HG02870 (cell line): Measurements from ENCODE around the gene WIPF1.
A peak's percentile ranks its signal among the peaks of the same experiment; 100 is the strongest.

ENCODE experiments used
- ATAC-seq: cut with Tn5 transposase; IDR thresholded peaks from one replicate; pipeline ENCODE4 v1.9.1; 2021; ENCODE audit warnings: mild to moderate bottlenecking, moderate library complexity; ENCODE audit not compliant: unreplicated experiment

Gene WIPF1, protein sequence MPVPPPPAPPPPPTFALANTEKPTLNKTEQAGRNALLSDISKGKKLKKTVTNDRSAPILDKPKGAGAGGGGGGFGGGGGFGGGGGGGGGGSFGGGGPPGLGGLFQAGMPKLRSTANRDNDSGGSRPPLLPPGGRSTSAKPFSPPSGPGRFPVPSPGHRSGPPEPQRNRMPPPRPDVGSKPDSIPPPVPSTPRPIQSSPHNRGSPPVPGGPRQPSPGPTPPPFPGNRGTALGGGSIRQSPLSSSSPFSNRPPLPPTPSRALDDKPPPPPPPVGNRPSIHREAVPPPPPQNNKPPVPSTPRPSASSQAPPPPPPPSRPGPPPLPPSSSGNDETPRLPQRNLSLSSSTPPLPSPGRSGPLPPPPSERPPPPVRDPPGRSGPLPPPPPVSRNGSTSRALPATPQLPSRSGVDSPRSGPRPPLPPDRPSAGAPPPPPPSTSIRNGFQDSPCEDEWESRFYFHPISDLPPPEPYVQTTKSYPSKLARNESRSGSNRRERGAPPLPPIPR

DNA sequence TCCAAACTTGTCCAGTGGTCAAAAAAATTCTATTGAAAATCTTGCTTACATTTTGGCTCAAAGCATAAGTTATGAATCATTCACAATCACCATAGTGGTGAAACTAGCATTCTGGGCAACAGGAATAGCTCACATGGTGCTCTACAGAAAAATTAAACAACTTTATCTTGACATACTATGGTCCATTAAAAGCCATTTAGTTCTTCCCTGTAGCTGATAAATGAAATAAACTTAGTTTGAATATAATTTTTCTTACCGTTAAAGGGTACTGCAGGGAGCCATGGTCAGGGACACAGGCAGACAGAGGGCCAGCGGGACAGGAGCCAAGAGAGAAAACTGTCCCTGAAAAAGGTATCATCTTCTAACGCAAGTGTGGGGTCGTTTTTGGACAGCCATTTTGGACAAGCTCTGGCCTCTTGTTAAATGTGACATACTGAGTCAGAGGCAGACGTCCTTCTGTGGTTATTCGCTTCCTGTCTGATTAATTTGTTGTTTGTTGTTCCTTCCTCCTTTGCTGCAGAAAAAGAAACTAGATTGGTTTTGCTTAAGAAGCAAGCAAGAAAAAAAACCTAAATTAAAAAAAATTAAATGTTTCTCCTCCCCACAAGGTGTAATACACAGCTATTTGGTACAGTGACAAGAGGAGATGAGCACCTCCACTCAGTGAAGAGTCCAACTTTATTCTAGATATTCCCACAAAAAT is at the start of gene WIPF1:
Gene WIPF1 (minus strand): TSS at position 460 of the 703 bp plus-strand sequence. CDS start 12,231 bp downstream, outside the sequence.
- peak; percentile 42 for ATAC-seq

DNA sequence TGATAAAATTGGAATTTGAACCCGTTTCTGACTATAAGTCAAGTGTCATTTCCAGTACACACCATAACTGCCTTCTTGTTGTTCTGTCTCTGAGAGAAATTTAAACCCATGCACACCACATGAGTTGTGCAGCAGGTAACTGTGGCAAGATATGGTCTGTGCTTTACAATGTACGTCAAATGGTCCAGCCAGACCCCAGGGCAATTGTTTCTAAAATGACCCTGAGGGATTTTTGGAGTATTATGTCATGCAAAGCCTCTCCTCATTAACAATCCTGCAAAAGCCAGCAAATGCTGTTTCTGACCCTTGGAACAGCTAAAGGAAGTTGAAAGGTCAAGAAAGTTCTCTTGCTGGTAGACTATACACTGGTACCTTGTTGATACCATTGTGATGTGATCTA is 47.7 kb upstream of the WIPF1 start:
- ATAC-seq, result no peak

DNA sequence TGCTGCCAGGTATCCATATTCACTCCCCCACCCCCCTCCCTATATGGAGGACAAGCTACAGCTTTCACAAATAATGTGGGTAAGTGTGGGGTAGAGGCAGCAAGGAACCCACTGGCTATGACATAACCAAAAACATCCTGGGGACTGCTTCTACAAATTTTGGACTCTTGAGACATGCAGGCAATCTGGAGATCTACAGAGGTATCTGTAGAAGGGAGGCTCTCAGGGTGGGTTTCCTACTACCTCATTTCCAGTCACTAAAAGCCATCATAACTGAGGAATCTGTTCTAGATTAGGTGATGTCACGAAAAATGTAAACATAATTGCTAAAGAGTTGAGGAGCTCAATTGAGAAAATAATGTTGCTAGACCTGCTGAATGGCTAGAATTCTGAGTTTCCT is 46.8 kb upstream of the WIPF1 start:
- no peak for ATAC-seq

DNA sequence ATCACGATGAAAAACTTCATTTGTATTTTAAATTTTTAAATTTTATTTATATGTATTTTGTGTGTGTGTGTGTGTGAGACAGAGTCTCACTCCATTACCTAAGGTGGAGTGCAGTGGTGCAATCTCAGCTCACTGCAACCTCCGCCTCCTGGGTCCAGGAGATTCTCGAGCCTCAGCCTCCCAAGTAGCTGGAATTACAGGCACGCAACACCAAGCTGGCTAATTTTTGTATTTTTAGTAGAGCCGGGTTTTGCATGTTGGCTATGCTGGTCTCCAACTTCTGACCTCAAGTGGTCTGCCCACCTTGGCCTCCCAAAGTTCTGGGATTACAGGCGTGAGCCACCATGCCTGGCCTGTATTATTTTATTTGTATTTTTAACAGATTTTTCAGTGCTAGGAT is 45.8 kb upstream of the WIPF1 start:
- no peak for ATAC-seq

DNA sequence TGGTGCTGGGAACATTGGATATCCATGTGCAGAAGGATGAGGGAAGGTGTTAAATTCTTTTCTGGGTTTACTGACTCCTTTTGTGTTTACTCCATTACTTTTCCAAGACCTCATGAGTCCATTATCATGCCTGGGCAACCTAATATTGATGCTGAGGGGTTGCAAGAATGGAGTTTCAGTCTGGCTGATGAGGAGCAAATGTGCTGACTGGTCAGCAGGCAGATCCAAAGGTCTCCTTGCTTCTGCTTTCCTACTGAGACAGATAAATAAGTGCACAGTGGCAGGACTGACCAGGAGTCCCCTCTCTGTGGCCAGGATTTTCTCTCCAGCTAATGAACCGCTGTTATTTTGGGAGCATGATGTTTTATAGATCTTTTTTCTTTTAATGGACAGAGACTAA is 43.6 kb upstream of the WIPF1 start:
- ATAC-seq, result no peak

DNA sequence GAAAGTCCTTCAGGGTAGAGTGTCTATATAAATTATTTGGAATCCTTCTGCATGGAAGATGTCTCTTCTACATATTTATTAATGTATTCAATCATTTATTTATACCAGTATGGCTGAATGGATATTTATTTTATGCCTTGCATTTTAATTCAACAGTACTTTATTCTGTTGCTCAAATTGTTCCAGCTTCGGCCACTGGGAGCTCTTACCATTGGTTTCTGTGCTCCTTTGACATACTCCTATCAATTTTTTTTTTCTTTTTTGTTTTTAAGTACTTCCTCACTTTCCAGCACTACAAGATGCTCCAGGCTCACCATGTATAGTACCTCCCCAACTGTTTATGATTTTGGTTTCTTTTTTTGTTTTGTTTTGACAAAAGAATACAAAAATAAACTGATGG is 39.4 kb upstream of the WIPF1 start:
- ATAC-seq, result no peak

DNA sequence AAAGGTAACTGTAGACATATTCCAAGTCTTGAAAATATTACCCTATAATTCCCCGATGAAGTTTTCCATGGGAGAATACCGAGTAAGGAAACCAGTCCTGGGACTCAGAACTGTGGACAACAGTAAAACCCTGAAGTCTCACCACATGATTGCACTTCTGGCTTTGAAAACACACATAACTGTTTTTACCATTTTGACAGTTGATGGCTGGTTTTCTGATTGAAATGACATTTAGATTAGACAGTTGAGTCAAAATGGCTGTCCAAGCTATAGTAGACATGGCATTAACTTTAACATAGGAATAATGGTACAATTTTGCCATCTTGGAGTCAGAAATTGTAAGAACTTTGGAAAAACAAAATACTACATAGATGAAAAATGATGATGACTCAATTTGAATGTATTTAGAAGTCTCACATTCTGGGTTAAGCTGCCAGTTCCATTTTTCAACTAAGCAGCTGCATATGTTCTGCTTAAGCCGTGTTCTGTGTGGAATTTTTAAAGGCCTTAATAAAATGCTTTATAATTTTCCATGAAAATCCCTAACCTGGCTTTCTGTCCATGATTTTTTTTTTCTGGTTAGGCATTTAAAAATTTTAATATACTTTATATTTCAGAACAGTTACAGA is 38.3 kb upstream of the WIPF1 start:
- no peak for ATAC-seq

DNA sequence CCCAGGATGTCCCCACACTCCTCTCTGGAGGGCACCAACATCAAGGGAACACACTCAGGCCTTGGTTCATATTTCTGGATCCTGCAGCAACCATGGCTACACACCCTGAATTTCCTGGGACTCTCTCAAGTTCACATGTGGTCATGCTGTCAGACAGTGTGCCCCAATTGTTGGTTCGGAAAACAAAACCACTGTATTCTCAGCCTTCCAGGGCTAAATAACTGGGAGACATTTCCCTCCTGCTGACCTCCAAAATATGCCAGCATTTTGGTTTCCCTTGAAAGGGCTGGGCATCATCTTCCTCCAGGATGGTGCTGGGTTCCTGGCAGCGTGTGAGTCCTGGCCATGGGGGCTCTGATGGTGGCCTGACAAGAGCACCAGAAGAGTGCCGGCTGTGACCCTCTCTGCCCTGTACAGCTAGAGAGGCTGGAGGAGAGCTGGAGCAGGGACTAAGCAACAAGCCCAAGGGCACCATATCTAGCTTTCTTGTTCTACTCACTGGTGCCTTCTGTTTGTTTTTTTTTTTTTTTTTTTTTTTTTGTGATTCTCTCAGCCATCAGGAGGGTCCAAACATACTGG is 37.5 kb upstream of the WIPF1 start:
- ATAC-seq, result no peak

DNA sequence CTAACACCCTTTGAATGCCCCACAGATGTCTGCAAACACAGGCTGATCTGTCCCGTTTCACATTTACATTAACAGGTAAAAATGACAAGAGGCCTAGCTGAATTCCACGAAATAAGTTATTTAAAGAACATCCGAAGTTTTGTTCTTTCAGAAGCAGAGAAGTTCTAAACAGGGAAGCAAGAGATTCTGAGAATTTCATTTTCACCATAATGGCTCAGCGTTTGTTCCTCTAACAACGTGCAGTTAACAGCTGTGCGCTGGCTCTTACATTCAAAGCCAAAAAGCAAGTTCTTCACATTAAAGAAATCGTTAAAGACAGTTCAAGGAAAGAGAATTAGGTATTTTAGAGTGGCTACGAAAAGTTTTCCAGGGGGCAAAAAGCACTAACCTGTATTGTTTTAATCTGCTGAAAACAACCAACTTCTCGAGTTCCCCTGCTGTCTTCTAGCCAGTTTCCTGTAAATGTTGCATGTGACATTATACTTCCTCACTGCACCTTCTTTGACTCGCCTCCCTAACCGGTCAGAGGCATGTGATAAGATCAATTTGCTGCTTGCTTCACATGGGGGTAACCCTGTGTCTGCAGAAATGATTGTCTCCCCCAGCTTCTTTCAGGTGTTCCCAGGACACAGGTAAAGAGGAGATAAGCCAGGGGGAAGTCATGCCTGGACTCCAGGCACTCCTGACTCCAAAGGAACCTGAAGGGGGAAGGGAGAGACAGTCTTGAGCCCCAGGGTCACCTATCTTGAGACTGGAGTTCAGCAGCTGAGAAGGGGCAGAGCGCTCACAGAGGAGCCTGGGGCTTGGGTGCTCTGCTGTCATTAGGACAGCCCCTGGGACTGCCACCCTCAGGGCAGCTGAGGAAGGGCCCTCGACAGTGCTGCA is 36.8 kb upstream of the WIPF1 start:
- peak; percentile 54 for ATAC-seq

DNA sequence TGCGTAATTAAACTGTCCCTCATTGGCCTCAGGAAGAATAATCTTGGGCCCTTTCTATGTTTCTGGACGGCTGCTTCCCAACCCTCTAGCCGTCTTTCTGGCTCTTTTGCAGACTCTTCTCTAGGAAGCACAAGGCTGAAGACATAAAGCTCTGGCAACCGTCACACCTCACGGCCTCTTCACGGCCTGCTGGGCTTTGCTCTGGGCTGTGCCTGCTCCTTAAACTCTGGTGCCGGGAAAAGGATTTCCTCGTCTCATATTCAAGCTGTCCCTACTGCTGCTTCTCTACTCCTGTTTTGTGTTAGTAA is 36.0 kb upstream of the WIPF1 start:
- no peak for ATAC-seq

DNA sequence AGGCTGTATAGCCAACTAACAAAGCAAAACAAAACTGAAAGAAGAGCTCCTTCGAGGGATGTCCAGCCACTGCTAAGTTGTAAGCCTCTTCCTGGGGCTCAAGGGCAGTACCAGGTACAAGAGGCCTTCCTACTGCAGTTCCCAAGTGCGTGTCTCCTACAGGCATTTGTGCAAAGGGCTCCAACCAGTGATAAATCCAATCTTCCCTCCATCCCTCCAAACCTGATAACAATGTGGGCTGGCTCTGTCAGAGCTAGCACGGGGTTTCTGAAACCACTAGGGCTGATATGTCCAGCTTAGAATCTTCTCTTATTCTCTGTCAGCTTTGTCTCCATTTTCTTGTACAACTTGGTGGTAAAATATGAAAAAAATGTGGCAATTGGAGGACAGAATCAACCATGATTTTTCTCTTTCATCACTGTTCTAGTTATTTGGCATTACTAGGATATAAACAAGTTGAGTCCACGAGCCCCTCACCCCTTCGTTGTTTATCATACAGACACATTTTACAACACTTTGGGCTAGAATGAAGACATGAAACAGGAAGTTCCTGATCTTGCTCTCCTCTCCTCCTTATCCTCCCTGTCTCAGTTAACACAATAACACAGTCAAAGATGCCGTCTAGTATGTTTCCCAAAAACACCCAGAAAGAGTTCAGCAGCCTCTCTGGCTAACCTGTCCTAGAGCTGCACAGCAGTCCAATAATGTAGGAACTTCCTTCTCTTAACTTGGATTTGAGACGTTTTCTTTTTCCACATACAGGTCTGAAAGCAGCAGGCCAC is 35.4 kb upstream of the WIPF1 start:
- no peak for ATAC-seq

DNA sequence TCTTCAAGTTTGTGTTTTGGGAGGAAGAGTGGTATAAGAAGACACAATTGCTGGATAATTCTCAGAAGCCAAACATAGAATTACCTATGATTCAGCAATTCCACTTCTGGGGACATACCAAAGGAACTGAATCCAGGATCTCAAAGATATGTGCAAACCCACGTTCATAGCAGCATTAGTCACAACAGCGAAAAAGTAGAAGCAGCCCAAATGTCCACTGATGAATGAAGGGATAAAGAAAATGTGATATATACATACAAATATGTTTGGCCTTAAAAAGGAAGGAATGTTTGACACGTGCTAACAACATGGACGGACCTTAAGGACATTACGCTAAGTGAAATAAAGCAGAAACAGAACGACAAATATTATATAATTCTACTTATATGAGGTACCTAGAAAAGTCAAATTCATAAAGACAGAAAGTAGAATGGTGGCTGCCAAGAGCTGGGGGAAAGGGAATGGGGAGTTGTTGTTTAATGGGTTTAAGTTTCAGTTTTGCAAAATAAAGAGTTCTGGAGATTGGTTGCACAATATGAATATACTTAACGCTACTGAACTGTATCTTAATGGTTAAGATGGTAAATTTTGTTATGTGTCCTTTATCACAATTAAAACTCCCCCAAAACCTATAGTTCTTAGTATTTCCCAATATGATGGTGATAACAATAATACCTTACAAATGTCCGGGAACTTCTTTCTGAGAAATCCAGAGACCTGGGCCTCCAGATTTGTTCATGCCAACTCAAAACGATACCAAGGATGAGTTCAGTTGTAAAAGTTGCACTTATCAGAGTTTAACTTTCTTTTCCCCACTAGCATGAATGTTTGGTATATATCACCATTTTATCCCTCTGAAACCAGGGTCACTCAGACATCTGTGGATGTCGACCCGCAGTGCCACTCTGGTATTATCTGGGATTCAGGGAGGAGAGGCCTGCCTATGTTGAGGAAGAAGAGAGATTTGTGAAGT is 33.7 kb upstream of the WIPF1 start:
- no peak for ATAC-seq

DNA sequence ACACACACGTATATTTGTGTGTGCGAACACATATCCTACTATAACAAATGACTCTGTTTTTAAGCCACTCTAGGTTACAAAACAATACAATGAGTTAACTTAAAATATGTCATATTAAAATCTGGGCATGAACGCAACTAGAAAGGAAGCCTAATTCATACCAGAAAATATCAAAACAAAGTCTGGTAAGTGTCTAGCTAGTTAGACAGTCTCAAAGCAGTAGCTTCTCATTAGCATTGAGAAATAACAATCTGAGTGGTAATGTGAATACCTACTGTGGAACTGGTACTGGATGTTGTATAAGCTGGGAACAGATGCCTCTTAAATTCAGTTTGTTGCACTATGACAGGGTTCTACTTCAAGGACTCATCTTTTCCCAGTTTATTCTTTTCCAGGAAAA is 32.5 kb upstream of the WIPF1 start:
- no peak for ATAC-seq

DNA sequence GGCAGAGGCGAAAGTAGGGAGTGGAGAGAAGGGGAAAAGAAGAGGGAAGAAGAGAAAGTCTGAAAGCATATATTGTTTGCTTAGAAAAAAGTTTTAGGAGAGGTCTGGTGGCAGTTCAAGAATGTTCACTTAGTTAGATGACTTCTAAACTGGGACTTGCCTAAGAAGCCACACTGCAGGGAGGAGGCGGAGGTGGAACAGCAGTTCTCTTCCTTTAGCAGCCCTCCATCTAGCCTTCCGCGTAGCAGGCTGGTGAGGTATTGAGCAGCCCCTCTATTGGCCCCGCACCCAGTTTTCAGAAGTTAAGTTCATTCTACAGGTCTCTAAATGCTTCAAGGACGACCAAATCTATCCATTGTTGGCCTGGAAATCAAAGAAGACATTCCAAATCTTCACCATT is 31.9 kb upstream of the WIPF1 start:
- no peak for ATAC-seq

DNA sequence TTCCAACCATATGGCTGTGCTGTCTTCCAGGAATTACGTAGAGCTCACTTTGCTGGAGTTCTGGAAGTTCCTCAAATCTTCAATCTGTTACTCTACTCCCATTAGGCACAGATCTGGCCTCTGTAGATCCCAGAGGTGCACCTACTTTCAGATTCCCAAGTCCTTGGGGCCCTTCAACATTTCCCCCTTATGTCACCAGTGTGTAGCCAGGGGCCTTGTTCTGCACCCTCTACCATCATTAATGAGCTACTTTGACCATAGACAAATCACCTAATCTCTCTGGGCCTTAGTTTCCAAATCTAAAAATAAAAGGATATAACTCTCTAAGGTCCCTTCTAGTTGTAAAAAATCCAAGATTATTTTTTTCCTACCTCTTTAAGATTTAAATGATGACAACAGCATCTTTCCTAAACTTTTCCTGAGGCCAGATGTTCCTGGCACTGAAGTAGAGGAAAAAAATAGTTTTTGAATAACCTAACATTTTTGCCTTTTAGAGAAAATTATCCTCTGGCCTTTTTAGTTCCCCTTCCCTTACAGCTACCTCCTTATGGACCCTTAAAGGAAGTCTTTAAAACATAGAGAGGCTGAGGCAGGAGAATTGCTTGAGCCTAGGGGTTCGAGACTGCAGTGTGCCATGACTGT is 31.0 kb upstream of the WIPF1 start:
- no peak for ATAC-seq

DNA sequence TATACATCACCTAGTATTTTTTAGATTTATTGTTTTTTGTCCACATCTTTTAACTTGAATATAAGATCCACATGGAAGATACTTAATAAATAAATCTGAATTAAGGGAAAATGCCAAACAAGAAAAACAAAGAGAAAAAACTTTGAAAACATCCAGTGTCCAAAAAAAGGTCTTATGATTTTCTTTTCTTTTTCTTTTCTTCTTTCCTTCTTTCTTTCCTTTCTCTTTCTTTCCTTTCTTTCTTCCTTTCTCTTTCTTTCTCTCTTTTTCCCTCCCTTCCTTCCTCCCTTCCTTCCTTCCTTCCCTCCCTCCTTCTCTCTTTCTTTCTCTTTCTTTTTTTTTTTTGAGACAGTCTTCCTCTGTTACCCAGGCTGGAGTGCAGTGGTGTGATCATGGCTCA is 29.6 kb upstream of the WIPF1 start:
- no peak for ATAC-seq

DNA sequence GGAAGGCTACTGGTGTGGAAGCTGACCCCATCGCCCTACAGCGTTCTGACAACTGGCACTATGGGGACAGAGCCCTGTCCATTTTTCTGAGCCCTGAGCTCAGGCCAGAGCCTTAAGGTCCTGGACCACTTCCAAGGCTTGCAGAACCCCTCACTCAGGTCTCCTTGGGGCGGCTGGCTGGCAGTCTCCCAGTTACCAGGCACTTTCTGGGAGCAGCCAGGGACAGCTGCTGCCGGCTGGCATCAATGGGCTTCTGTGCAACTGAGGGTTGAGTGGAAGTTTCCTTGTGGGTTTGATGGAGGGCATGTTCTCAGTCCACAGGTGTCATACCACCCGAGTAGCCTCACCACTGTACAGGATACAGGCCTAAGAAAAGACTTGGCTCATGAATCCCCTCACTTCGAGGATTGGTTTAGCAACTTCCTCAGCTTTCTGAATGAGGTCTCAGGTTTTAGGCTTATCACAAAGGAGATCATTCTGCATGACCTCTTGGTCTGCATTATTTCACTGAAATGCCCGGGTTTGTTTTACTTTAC is 27.4 kb upstream of the WIPF1 start:
- ATAC-seq, result no peak

DNA sequence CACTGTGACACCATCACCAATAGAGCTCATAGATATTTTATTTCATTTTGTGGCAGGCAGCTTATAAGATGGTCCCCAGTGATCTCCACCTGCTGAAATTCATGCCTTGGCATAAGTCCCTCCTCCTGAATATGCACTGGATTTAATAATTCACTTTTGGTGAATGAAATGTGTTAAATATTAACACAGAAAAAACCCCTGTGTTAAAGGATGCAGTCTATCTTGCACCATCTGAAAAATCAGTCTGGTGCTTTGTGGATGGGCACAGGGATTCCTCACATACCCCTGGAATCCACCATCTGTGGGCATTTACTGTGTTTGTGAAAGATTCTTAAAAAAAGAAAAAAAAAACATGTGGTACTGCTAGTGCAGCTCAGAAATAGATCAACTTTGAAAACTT is 26.1 kb upstream of the WIPF1 start:
- no peak for ATAC-seq
